GM21367 (cell line): ENCODE measurements around the gene SIK3.

Experiments used
- ATAC-seq: cut with Tn5 transposase; IDR thresholded peaks from one replicate; pipeline ENCODE4 v1.9.1; 2021; ENCODE audit not compliant: unreplicated experiment

The SIK3 gene

DNA sequence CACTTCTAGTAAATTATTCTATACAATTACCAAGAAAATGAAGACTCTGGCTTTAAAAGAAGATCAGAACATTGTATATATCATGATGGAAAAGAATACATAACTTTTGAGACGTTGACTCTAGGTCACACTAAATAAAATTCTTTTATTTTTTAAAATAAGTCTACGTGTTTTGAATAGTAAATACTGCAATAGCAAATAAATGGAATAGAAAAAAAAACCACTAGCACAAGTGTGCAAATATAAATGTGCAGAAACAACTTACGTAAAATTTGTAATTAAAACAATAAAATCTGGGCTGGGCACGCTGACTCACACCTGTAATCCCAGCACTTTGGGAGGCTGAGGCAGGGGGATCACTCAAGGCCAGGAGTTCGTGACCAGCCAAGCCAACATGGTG lies 17.9 kb downstream of the SIK3 start:
- no peak for ATAC-seq

- no peak for ATAC-seq
Observed at GRCh38 chr11:117076941-117077691, 21.1 kb downstream of the SIK3 start.

- ATAC-seq: no peak
Observed at GRCh38 chr11:117075186-117075585, 23.0 kb downstream of the SIK3 start.

- ATAC-seq: no peak
Observed at GRCh38 chr11:117074119-117074518, 24.1 kb downstream of the SIK3 start.

DNA sequence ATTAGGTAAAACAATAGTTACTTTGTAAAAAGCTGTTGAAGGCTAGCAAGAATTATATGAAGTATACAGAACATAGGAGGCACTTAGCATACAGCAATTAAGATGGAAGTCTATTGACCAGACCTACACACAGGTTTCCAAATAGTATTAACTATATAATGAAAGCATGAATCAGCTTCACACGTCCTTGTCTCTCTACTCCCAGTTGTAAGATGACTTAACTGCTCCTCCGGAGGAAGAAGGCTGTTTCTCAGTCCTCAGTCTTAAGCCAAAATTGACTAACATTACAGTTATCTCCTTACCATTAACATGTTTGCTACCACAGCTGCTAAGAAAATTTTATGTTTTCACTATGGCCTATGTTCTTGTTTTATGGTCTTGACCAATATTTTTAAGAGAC lies 24.7 kb downstream of the SIK3 start:
- no peak for ATAC-seq

DNA sequence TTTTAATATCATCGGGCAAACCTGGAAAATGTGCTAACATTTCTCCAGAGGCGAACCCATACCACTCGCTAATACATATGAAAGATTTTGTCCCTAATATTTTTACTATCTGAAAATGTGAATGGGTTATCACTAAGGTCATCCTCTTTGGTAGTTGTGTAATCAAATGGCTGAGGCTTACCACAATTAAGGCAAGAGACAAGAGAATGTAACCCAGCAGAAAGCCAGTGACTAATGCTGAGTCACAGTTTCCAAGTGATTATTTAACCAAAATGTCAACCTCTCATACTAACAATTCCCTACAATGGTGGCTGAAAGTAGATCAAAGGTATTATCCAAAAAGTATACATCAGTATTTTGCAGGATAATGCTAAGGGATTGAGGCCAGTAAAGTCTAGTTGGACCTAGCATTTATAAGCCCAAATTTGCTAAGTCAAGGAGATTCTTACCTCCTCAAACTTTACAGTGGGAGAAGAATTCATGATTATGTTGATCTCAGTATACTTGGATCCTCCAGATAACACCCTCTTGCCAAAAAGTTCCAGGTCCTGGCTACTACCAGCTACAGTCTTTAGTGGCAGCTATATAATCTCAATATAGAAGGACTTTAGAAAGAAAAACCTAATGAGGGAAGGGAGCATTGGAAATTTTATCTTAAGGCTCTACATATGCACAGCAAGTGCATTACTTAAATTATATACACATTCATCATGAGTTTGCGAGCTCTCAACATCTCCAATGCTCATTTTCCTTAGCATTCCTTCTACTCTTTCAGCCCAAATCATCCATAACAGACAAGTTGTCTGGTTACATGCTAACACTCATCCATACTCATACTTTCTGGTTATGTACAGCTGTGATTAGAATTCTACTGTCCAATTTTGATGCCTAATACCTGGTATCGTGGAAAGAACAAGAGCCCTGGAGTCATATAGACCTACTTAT lies 25.4 kb downstream of the SIK3 start:
- ATAC-seq: no peak

GRCh38 chr11:117071344-117071787 lies 26.9 kb downstream of the SIK3 start:
- no peak for ATAC-seq

DNA sequence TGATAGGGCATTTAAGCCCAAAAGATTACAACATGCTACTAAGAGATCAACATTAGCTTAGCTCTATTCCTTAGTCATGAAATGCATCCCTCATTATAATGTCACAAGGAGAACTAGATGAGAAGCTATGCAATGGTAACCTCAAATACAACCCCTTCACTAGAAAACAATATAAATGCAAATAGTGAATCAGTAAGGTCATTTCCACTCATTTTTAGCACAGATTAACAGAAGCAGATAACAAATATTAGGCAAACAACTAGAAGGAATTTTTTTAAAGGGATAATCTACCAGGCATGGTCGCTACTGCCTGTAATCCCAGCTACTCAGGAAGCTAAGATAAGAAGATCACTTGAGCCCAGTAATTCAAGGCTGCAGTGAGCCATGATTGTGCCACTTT lies 28.2 kb downstream of the SIK3 start:
- no peak for ATAC-seq

DNA sequence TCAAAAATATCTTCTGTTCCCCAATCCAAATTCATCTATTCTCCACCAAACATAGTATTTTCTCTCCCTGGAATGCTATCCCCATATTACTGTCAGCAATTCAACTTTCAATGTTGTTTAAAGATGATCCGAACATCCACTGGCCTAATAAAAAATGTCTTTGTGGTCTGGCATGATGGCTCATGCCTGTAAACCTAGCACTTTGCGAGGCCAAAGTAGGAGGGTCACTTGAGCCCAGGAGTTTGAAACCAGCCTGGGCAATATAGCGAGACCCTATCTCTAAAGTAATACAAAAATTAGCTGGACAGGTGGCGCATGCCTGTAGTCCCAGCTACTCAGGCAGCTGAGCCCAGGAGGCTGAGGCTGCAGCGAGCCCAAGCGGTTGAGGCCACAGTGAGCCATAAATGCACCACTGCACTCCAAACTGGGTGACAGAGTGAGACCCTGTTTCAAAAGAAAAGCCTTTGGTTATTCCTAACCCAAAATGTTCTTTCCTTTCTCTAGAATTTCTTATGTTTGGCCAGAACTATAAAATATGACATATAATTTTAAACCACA lies 29.8 kb downstream of the SIK3 start:
- ATAC-seq: no peak

DNA sequence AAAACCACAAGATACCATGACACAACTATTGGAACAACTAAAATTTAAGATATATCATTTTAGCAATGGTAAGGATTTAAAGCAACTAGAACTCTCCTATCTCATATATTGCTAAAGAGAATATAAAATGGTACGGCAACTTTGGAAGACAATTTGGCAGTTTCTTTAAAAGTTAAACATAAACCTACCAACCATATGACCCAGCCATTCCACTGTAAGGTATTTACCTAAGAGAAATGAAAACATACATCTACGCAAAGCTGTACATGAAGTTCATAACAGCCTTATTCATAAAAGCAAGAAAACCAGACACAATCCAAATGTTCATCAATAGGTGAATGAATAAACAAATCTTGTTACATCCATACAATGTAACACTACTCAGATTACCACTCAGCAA lies 31.3 kb downstream of the SIK3 start:
- ATAC-seq: no peak

DNA sequence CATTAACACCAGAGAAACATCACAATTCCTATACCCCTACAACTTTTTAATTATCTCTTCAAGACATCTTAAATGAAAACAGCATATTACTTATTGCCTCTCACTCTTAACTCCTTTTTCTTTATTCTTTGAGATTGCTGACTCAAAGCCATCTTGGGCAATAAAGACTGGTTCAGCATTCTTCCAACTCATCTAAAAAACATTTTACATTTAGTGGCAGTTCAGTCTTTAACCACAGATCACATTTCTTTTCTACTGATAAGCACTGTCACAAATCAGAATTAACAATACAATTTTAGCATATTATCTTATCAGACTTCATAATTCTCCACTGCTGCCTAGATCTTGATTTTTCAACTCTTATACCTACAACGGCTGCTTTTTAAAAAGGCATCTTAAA lies 34.0 kb downstream of the SIK3 start:
- ATAC-seq: no peak

DNA sequence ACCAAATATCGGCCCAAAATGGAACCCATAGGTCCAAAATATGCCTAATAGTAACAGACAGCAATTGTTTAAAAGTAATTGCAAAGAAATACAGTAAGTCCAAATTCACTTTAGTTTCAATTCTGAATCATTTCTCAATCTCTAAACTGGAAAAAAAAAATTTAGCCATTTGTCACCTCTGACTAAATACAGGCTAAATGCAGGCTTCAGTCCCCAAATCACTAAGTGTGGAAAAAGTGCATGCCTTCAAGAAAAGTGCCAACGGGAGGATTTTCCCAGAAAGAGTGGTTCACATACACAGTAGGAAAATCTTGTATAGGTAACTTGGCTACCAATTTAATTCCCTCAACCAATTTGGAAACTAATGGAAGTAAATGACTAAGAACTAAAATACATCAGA lies 35.7 kb downstream of the SIK3 start:
- no peak for ATAC-seq

- no peak for ATAC-seq
Observed at GRCh38 chr11:117061256-117061655, 37.0 kb downstream of the SIK3 start.

DNA sequence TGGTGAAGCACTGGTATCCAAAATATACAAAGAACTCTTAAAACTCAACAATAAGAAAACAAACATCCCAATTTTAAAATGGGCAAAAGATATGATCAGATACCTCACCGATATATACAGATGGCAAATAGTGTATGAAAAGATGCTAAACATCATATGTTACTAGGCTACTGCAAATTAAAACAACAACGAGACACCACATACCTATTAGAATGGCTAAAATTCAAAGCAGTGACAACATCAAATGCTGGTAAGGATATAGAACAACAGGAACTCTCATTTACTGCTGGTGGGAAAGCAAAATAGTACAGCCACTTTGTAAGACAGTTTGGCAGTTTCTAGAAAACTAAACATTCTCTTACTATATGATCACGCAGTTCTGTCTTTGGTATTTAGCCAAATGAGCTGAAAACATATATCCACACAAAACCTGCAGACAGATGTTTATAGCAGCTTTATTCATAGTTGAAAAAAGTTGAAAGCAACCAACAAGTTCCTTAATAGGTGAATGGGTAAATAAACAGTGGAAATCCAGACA lies 38.5 kb downstream of the SIK3 start:
- ATAC-seq: no peak

DNA sequence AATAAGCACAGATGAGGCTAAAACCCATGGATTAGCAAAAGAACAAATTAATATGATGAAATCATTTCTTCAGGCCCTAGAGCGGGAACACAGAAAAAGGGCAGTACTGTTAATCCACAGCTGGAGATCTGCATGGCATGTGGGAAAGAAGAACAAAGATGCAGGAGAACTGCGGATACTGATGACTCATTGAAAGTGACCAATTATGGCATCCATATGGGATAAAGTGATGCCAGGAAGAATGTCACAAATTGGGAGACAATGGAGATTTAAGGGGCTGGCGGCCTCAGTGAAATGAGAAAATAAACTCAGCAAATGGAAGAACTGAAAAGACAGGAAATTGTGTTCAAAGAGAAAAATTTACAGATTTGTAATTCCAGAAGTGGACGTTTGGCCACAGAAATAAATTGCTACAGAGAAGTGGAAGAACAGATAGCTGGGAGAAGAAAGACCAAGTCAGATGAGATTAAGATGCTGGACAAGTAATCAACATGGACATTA lies 39.4 kb downstream of the SIK3 start:
- ATAC-seq: no peak

DNA sequence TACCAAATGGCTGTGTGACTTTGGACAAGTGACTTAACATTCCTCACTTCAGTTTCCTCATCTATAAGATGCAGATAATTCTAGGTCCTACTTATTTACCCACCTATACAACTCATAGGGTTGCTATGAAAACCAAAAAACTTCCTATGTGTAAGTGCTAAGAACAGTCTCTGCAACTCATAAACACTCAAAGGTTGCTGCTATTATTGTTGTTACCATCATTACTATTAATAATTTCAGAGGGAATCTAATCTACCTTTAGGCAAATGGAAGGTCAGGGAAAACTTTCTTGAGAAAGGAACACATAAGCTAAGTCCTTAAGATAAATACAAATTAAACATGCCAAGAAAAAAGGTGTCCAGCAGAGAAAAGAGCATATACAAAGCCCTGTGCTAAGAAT lies 40.5 kb downstream of the SIK3 start:
- no peak for ATAC-seq

DNA sequence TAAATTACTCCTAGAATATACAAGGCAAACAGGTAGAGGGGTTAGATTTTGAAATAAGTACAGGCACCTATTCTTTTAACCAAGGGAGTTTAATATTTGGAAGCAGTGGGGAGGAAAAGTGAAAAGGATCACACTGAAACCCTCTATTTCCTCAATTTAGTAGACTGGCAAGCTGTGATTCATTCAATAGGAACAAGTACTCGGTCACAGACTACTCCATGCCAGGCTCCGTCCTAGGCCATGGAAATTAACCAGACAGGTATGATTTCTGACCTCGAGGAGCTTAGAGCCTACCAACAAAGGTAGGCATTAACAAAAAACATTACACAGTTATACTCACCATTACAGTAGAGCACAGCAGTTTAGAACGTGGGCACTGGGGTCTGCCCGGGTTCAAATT lies 40.9 kb downstream of the SIK3 start:
- ATAC-seq: no peak

DNA sequence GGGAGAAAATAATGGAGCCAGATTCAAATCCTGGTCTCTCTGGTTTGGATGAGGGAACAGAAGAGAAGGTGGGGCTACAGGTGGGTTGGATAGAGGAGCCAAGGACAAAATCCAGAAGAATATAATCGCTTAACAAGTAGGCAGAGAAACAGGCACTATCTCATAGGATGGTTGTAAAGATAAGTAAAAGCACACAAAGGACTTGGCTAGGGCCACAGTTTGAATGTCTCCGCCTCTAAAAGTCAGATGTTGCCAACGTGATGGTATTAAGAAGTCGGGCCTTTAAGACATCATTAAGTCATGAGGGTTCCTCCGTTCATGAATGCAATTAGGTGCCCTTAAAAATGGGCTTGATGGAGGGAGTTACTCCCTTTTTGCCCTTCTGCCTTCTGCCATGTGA lies 42.8 kb downstream of the SIK3 start:
- ATAC-seq: no peak

- ATAC-seq: no peak
Observed at GRCh38 chr11:117054382-117054781, 43.8 kb downstream of the SIK3 start.

DNA sequence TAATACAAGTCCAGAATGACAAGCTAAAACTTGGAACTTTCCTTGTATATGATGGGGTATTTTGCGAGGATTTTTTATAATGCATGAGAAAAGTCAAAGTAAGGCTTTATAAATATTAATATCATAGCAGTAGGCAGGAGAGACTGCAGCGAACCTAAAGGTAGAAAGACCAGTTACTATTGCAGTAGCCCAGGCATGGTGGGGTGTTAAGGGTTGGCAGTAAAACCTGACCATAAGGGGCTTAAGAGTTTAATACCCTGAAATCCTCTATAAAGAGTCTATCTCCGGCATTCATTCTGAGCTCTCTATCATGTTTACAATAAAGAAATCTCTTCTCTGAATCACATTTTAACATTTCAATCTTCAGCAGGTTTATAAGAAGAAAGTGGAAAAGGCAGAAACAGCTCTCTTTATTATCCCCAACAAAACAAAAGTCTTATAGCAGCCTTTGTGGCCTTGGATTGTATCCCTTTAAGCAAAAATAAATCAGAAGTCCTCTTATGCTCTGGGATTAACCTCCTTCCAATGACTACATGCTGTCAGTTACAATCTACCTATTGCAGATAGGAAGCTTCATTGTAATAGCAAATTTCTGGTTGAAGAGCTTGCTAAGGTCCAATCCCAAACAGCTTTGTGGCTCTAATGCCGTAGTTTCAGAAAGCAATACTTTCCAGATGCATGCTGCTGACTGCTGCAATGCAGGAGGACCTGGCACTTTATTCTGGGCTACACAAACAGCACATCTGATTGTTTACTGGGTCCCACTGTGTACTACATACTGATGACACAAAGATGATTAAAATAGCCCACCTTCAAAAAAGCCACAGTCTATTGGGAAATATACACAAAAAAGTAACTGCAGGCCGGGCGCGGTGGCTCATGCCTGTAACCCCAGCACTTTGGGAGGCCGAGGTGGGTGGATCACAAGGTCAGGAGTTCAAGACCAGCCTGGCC lies 45.8 kb downstream of the SIK3 start:
- ATAC-seq: no peak
